Left ventricle myocardium inferior (tissue), 1 donor: ENCODE measurements around the gene CABLES1. TPM values are rescaled to one million over a fixed set of nuclear protein-coding genes. Genes with fewer than 3 reads are reported as not detected.
A peak's percentile ranks its signal among the peaks of the same experiment; 100 is the strongest.

Experiments
- DNase-seq: peaks from one replicate; pipeline ENCODE4 v3.0.0-alpha.2; 2020
- H3K27ac ChIP-seq: fragments of 200-600 bp; replicated peaks from 2 replicates; pipeline ENCODE4 v1.8.0; 2021
- H3K27me3 ChIP-seq: fragments of 200-600 bp; 2 replicates; pipeline ENCODE4 v1.8.0; 2021; ENCODE audit warnings: low read depth
- H3K36me3 ChIP-seq: fragments of 200-600 bp; 2 replicates; pipeline ENCODE4 v1.8.0; 2021
- H3K4me1 ChIP-seq: fragments of 200-600 bp; 2 replicates; pipeline ENCODE4 v1.8.0; 2021
- H3K4me3 ChIP-seq: fragments of 200-600 bp; 2 replicates; pipeline ENCODE4 v1.8.0; 2021; ENCODE audit warnings: mild to moderate bottlenecking, moderate library complexity
- H3K9me3 ChIP-seq: fragments of 200-600 bp; replicated peaks from 2 replicates; pipeline ENCODE4 v1.8.0; 2021
- CTCF ChIP-seq: fragments of 200-600 bp; IDR thresholded peaks from 2 replicates; pipeline ENCODE4 v1.8.0; 2021; ENCODE audit warnings: antibody characterized with exemption, mild to moderate bottlenecking, borderline replicate concordance
- intact Hi-C: fragments of 100-400 bp; cut with micrococcal nuclease; formaldehyde crosslinking; loops from one replicate; pipeline ENCODE4 v1.11.0; 2022
- total RNA-seq: library from RNA; stranded (reverse); fragmentation: NEBNext Ultra II Directional; extraction: Animal tissue kit (Norgen Biotek cat#: 25700); gene quantifications from one replicate; pipeline ENCODE4 v1.2.1, GENCODE V29; 2021
- donor health status: DM: no; HTN: yes; CAD: no; lungs with severe emphysema.

Gene CABLES1
- total RNA-seq, 1 donor from 2014 or later, result 2.7 TPM

DNA sequence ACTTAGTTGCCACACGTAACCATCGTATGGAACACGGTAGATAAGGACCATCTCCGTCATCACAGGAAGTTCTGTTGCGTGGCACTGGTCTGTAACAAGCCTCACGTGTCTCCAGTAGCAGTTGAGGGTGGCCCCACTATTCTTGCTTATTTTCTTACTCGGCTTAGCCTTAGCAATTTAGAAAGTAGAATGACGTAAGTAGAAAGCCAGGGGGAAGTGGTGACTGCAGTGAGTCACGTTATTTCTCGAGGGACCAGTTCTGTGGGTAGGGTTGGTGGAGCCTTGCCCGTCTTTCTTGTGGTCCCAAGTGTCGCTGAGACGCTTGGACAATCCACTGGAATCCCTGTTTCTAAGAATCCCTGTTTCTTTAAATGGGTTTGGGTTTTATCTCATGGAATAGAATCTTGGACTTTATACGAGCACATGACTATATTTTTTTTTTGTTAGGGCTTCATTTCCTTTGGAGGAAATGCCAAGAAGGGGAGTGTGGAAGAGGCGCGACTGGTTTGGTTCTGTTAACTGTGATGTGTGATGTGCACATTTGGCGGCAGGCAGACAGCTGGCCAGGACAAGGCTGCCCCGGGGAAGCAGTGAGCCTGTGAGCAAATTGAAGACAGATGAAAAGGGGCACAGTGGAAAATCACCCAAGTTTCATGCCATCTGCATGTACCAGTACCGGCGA lies 96.2 kb downstream of the CABLES1 start:
- H3K4me1 ChIP-seq, result peaks cover 58% of the 10 kb centered on the region
- H3K36me3 ChIP-seq, result no peaks in the 10 kb centered on the region
- no peaks in the 10 kb centered on the region for H3K27me3 ChIP-seq
- no peak overlapping the region for H3K4me3 ChIP-seq
- H3K9me3 ChIP-seq, result no peaks in the 10 kb centered on the region
- peak overlapping the region; percentile 80 for H3K27ac ChIP-seq
- TF ChIP-seq CTCF, result no peak
- peak; percentile 51 for DNase-seq
- intact Hi-C loops, result loop anchor here (10.0 kb wide), 2 partner anchors 57 to 97 kb away; partner anchors contain the start of gene CABLES1

- no peak for DNase-seq
- Histone ChIP-seq H3K4me1 (peaks cover 57% of the 10 kb centered on the region), H3K27ac (peak overlapping the region; percentile 80), H3K4me3 (no peak overlapping the region), H3K36me3 (no peaks in the 10 kb centered on the region), H3K9me3 (no peaks in the 10 kb centered on the region), H3K27me3 (no peaks in the 10 kb centered on the region)
- intact Hi-C loops, result loop anchor here (10.0 kb wide), 2 partner anchors 58 to 98 kb away; partner anchors contain the start of gene CABLES1
- no peak for TF ChIP-seq CTCF
Observed at GRCh38 chr18:23232331-23232730, 97.0 kb downstream of the CABLES1 start.

- no peak overlapping the region for H3K27ac ChIP-seq
- no peak for DNase-seq
- no peaks in the 10 kb centered on the region for H3K27me3 ChIP-seq
- no peaks in the 10 kb centered on the region for H3K9me3 ChIP-seq
- no peak for TF ChIP-seq CTCF
- H3K4me1 ChIP-seq, result peaks cover 54% of the 10 kb centered on the region
- no peaks in the 10 kb centered on the region for H3K36me3 ChIP-seq
- H3K4me3 ChIP-seq, result no peak overlapping the region
- intact Hi-C loops, result loop anchor here (10.0 kb wide), 2 partner anchors 60 to 100 kb away; partner anchors contain the start of gene CABLES1
Observed at GRCh38 chr18:23234619-23235018, 99.3 kb downstream of the CABLES1 start.

- H3K4me1 ChIP-seq, result peaks cover 49% of the 10 kb centered on the region
- no peaks in the 10 kb centered on the region for H3K36me3 ChIP-seq
- H3K27me3 ChIP-seq, result no peaks in the 10 kb centered on the region
- H3K4me3 ChIP-seq, result no peak overlapping the region
- H3K27ac ChIP-seq, result no peak overlapping the region
- H3K9me3 ChIP-seq, result no peaks in the 10 kb centered on the region
- intact Hi-C loops, result loop anchor here (10.0 kb wide), 2 partner anchors 61 to 101 kb away; partner anchors contain the start of gene CABLES1
- no peak for TF ChIP-seq CTCF
- no peak for DNase-seq
Observed at GRCh38 chr18:23235336-23235735, 100.1 kb downstream of the CABLES1 start.

- Histone ChIP-seq H3K27ac (no peak overlapping the region), H3K36me3 (no peaks in the 10 kb centered on the region), H3K4me3 (no peak overlapping the region), H3K9me3 (no peaks in the 10 kb centered on the region), H3K4me1 (peaks cover 43% of the 10 kb centered on the region), H3K27me3 (no peaks in the 10 kb centered on the region)
- intact Hi-C loops, result loop anchor here (10.0 kb wide), 2 partner anchors 61 to 101 kb away; partner anchors contain the start of gene CABLES1
- no peak for TF ChIP-seq CTCF
- no peak for DNase-seq
Observed at GRCh38 chr18:23235860-23236259, 100.6 kb downstream of the CABLES1 start.
